Liver (tissue), 3 donors: ENCODE measurements around the gene TMEM18.

Experiments
- CTCF ChIP-seq: fragments of 150-350 bp; IDR thresholded peaks from 2 replicates; pipeline ENCODE4 v1.5.1; 2017; ENCODE audit warnings: improper control_type of control experiment, low read depth, low read length; ENCODE audit not compliant: missing input control
- GABPA ChIP-seq, 2 donors: IDR thresholded peaks in 1 of 2; conservative IDR thresholded peaks in 1 of 2; 2 replicates each; pipeline ENCODE4 v1.6.1; 2016; ENCODE audit warnings: antibody characterized with exemption in 2 of 2, mild to moderate bottlenecking in 1 of 2, moderate library complexity in 1 of 2
- HNF4A ChIP-seq, 2 donors: conservative IDR thresholded peaks; 2 replicates each; pipeline ENCODE4 v1.6.1; 2016; ENCODE audit warnings: antibody characterized with exemption in 2 of 2, mild to moderate bottlenecking in 2 of 2
- NR2F2 ChIP-seq: IDR thresholded peaks from 2 replicates; pipeline ENCODE4 v1.6.1; 2016; ENCODE audit warnings: antibody characterized with exemption
- RAD21 ChIP-seq, 2 donors: IDR thresholded peaks; 2 replicates each; pipeline ENCODE4 v1.6.1; 2016; ENCODE audit warnings: antibody characterized with exemption in 2 of 2, mild to moderate bottlenecking in 2 of 2
- REST ChIP-seq: IDR thresholded peaks from 2 replicates; pipeline ENCODE4 v1.6.1; 2016; ENCODE audit warnings: antibody characterized with exemption, mild to moderate bottlenecking
- SP1 ChIP-seq: IDR thresholded peaks from 2 replicates; pipeline ENCODE4 v1.6.1; 2018; ENCODE audit warnings: antibody characterized with exemption, mild to moderate bottlenecking
- YY1 ChIP-seq: IDR thresholded peaks from 2 replicates; pipeline ENCODE4 v1.6.1; 2016; ENCODE audit warnings: antibody characterized with exemption, mild to moderate bottlenecking
- donor health status: healthy.
- donor health status: healthy.

- TF ChIP-seq YY1: no peak
- peak in 1 of 2 donors; percentile 53 for TF ChIP-seq RAD21 (IDR thresholded peaks at IDR 0.05)
- TF ChIP-seq CTCF: peak; percentile 50
- TF ChIP-seq SP1: no peak
- no peak for TF ChIP-seq REST
- TF ChIP-seq GABPA (IDR thresholded peaks at IDR 0.05 in 1 of 2, conservative IDR thresholded peaks at IDR 0.05 in 1 of 2): no peak
- no peak for TF ChIP-seq HNF4A (conservative IDR thresholded peaks at IDR 0.05)
- TF ChIP-seq NR2F2: no peak
These were observed 9.7 kb downstream of the TMEM18 start for GRCh38 chr2:667332-667999.
